Neural cell (in vitro differentiated cells): ENCODE data around the gene PRRT1B. TPM values are rescaled to one million over a fixed set of nuclear protein-coding genes. Genes with fewer than 3 reads are reported as not detected.

ENCODE experiments used
- H2AFZ ChIP-seq: fragments of 200-600, 300-800 bp; sonication (generic), shearing (Covaris generic); 2 replicates; pipeline ENCODE4 v1.6.0; 2014; ENCODE audit warnings: low read depth, mild to moderate bottlenecking, antibody characterized with exemption, low read length, moderate library complexity
- H3F3A ChIP-seq: fragments of 200-600 bp; shearing (Covaris generic); 2 replicates; pipeline ENCODE4 v1.6.1; 2016; ENCODE audit warnings: mild to moderate bottlenecking, moderate library complexity, mixed read lengths, antibody characterized with exemption, low read length; ENCODE audit not compliant: insufficient read depth, poor library complexity, severe bottlenecking
- H3K27ac ChIP-seq: fragments of 200-600, 300-800 bp; sonication (generic), shearing (Covaris generic); 2 replicates; pipeline ENCODE4 v1.5.1; 2014; ENCODE audit warnings: mild to moderate bottlenecking, low read length, moderate library complexity
- H3K27me3 ChIP-seq: fragments of 300-800, 200-600 bp; sonication (generic), shearing (Covaris generic); 2 replicates; pipeline ENCODE4 v1.6.0; 2014; ENCODE audit warnings: mild to moderate bottlenecking, low read depth, low read length, moderate library complexity; ENCODE audit not compliant: insufficient read depth
- H3K36me3 ChIP-seq: fragments of 300-800, 200-600 bp; sonication (generic), shearing (Covaris generic); 2 replicates; pipeline ENCODE4 v1.5.1; 2014; ENCODE audit warnings: mild to moderate bottlenecking, antibody characterized with exemption, low read length, moderate library complexity; ENCODE audit not compliant: insufficient read depth
- H3K4me2 ChIP-seq: fragments of 300-800, 200-600 bp; sonication (generic), shearing (Covaris generic); 2 replicates; pipeline ENCODE4 v1.6.0; 2014; ENCODE audit warnings: mild to moderate bottlenecking, low read length
- H3K4me3 ChIP-seq: fragments of 300-800, 200-600 bp; sonication (generic), shearing (Covaris generic); 2 replicates; pipeline ENCODE4 v1.5.1; 2014; ENCODE audit warnings: mild to moderate bottlenecking, low read length, moderate library complexity
- H3K79me2 ChIP-seq: fragments of 200-600 bp; shearing (Covaris generic); replicated peaks from 2 replicates; pipeline ENCODE4 v1.6.0; 2014; ENCODE audit warnings: mild to moderate bottlenecking, low read length, moderate library complexity; ENCODE audit not compliant: insufficient read depth
- H3K9ac ChIP-seq: fragments of 300-800, 200-600 bp; sonication (generic), shearing (Covaris generic); 2 replicates; pipeline ENCODE4 v1.6.1; 2016; ENCODE audit warnings: mild to moderate bottlenecking, low read length, mixed read lengths
- H3K9me2 ChIP-seq: fragments of 200-600 bp; shearing (Covaris generic); 2 replicates; pipeline ENCODE4 v1.6.1; 2016; ENCODE audit warnings: mild to moderate bottlenecking, low read length, mixed read lengths; ENCODE audit not compliant: insufficient read depth
- H3K9me3 ChIP-seq: fragments of 200-600, 300-800 bp; sonication (generic), shearing (Covaris generic); 2 replicates; pipeline ENCODE4 v1.6.1; 2016; ENCODE audit warnings: mild to moderate bottlenecking, mixed run types, low read length, moderate library complexity, mixed read lengths
- H4K20me1 ChIP-seq: fragments of 200-600 bp; shearing (Covaris generic); 2 replicates; pipeline ENCODE4 v1.6.1; 2016; ENCODE audit warnings: mild to moderate bottlenecking, mixed run types; ENCODE audit not compliant: insufficient read depth
- CTCF ChIP-seq: fragments of 450-650 bp; IDR thresholded peaks from 2 replicates; pipeline ENCODE4 v1.5.1; 2014; ENCODE audit warnings: antibody characterized with exemption, mild to moderate bottlenecking, moderate library complexity; ENCODE audit not compliant: poor library complexity, severe bottlenecking
- EP300 ChIP-seq: fragments of 450-650 bp; conservative IDR thresholded peaks from 2 replicates; pipeline ENCODE4 v1.6.1; 2014; ENCODE audit warnings: antibody characterized with exemption, mild to moderate bottlenecking, moderate library complexity; ENCODE audit not compliant: poor library complexity, severe bottlenecking
- EZH2 ChIP-seq: fragments of 200-600, 300-800 bp; shearing (Covaris generic), sonication (generic); IDR thresholded peaks from 2 replicates; pipeline ENCODE4 v1.6.1; 2014; ENCODE audit warnings: antibody characterized with exemption, low read length, borderline replicate concordance, mild to moderate bottlenecking; ENCODE audit not compliant: insufficient read depth, poor library complexity, severe bottlenecking
- MXI1 ChIP-seq: fragments of 450-650 bp; conservative IDR thresholded peaks from 2 replicates; pipeline ENCODE4 v1.6.1; 2014; ENCODE audit warnings: antibody characterized with exemption, mild to moderate bottlenecking; ENCODE audit not compliant: poor library complexity, severe bottlenecking
- POLR2AphosphoS5 ChIP-seq: IDR thresholded peaks from 2 replicates; pipeline ENCODE4 v1.6.1; 2012
- RAD21 ChIP-seq: fragments of 450-650 bp; conservative IDR thresholded peaks from 2 replicates; pipeline ENCODE4 v1.6.1; 2014; ENCODE audit warnings: antibody characterized with exemption, mild to moderate bottlenecking, moderate library complexity
- REST ChIP-seq: IDR thresholded peaks from 2 replicates; pipeline ENCODE4 v1.6.1; 2012; ENCODE audit warnings: borderline replicate concordance
- SMC3 ChIP-seq: fragments of 450-650 bp; conservative IDR thresholded peaks from 2 replicates; pipeline ENCODE4 v1.6.1; 2014; ENCODE audit warnings: antibody characterized with exemption, mild to moderate bottlenecking, moderate library complexity; ENCODE audit not compliant: poor library complexity
- TAF1 ChIP-seq: IDR thresholded peaks from 2 replicates; pipeline ENCODE4 v1.6.1; 2012; ENCODE audit warnings: low read depth
- polyA plus RNA-seq: library from polyadenylated mRNA; depleted of rRNA; stranded (reverse); fragments of >200 nt; gene quantifications from 2 replicates; pipeline ENCODE4 v1.2.3, GENCODE V29; 2014

The PRRT1B gene
- polyA plus RNA-seq, 1 donor from 2014 or later, result not detected

- no peaks in the 10 kb centered on the region for H4K20me1 ChIP-seq
- H3K4me3 ChIP-seq, result no peak overlapping the region
- no peak for TF ChIP-seq EP300
- TF ChIP-seq EZH2, result no peak
- TF ChIP-seq CTCF, result no peak
- TF ChIP-seq MXI1, result no peak
- TF ChIP-seq RAD21, result no peak
- TF ChIP-seq REST, result no peak
- TF ChIP-seq POLR2AphosphoS5, result no peak
- H3K9ac ChIP-seq, result no peak overlapping the region
- no peak overlapping the region for H2AFZ ChIP-seq
- no peak overlapping the region for H3K4me2 ChIP-seq
- H3K27ac ChIP-seq, result no peak overlapping the region
- no peaks in the 10 kb centered on the region for H3K9me2 ChIP-seq
- no peaks in the 10 kb centered on the region for H3K79me2 ChIP-seq
- no peaks in the 10 kb centered on the region for H3F3A ChIP-seq
- no peaks in the 10 kb centered on the region for H3K36me3 ChIP-seq
- H3K9me3 ChIP-seq, result no peaks in the 10 kb centered on the region
- no peaks in the 10 kb centered on the region for H3K27me3 ChIP-seq
Measured at GRCh38 chr9:131605770-131606590, 60.7 kb downstream of the PRRT1B start.

- Histone ChIP-seq H3F3A (no peaks in the 10 kb centered on the region), H3K9me3 (no peaks in the 10 kb centered on the region), H3K79me2 (no peaks in the 10 kb centered on the region), H2AFZ (no peak overlapping the region), H3K9ac (no peak overlapping the region), H3K36me3 (no peaks in the 10 kb centered on the region), H3K4me2 (no peak overlapping the region), H3K9me2 (no peaks in the 10 kb centered on the region), H3K4me3 (no peak overlapping the region), H3K27ac (no peak overlapping the region), H3K27me3 (no peaks in the 10 kb centered on the region), H4K20me1 (no peaks in the 10 kb centered on the region)
- TF ChIP-seq RAD21 (no peak), EZH2 (no peak), EP300 (no peak), MXI1 (no peak), REST (no peak), POLR2AphosphoS5 (no peak), CTCF (no peak), SMC3 (no peak), TAF1 (no peak)
Measured at GRCh38 chr9:131606896-131607567, 61.7 kb downstream of the PRRT1B start.
